GM10248 (cell line): ENCODE measurements around the gene CHST15.

Experiments
- CTCF ChIA-PET: fragments of 300-600 bp; sonication (Branson Sonifier 250); formaldehyde crosslinking; extraction: SDS; loops from one replicate; lab custom pipeline; 2021; ENCODE audit warnings: antibody characterized with exemption; lab: Yijun Ruan, JAX
- POLR2A ChIA-PET: fragments of 350-650 bp; sonication (Branson Sonifier 250); formaldehyde crosslinking; extraction: SDS; loops from one replicate; lab custom pipeline; 2020; ENCODE audit warnings: antibody characterized with exemption; lab: Yijun Ruan, JAX
- DNase-seq: peaks from one replicate; pipeline ENCODE4 v3.0.0; 2012; ENCODE audit errors: extremely low spot score
- CTCF ChIP-seq: IDR thresholded peaks from 2 replicates; pipeline ENCODE4 v1.5.1; 2012; ENCODE audit warnings: mild to moderate bottlenecking, low read depth; ENCODE audit errors: extremely low read depth, missing control alignments, control extremely low read depth

CHST15 gene

GRCh38 chr10:124072541-124072940 lies 20.9 kb downstream of the CHST15 start:
- DNase-seq, result no peak
- TF ChIP-seq CTCF, result no peak
- ChIA-PET POLR2A (no interaction called here), CTCF (interaction anchor here (1.7 to 2.0 kb wide), 2 partner anchors 9 to 14 kb away, joined by 5 to 7 read pairs; no protein-coding TSS in a partner anchor)

GRCh38 chr10:124072106-124072505 lies 21.3 kb downstream of the CHST15 start:
- no peak for DNase-seq
- no peak for TF ChIP-seq CTCF
- ChIA-PET CTCF (interaction anchor here (1.7 to 2.0 kb wide), 2 partner anchors 9 to 14 kb away, joined by 5 to 7 read pairs; no protein-coding TSS in a partner anchor), POLR2A (no interaction called here)

DNA sequence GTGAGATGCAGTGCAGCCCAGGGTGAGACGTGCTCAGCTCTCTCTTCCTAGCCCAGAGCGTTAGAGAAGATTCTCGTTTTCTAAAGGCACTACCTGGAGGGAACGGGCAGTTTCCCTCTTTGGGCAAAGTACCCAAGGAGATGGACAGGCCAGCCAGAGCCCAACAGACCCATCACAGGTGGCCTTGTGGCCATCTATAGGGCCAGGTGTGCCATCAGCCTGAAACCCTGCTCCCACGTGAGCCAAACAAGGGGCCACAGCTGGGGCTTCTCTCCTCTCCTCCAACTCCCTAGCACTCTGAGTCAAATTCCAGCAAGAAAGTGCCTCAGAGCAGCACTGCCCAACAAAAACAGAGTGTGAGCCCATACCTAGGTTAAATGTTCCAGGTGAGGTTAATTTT lies 22.3 kb downstream of the CHST15 start:
- TF ChIP-seq CTCF, result no peak
- no peak for DNase-seq
- CTCF ChIA-PET, result interaction anchor here (1.1 to 2.0 kb wide), 2 partner anchors 15 to 77 kb away, joined by 4 to 7 read pairs; no protein-coding TSS in a partner anchor
- POLR2A ChIA-PET, result no interaction called here

DNA sequence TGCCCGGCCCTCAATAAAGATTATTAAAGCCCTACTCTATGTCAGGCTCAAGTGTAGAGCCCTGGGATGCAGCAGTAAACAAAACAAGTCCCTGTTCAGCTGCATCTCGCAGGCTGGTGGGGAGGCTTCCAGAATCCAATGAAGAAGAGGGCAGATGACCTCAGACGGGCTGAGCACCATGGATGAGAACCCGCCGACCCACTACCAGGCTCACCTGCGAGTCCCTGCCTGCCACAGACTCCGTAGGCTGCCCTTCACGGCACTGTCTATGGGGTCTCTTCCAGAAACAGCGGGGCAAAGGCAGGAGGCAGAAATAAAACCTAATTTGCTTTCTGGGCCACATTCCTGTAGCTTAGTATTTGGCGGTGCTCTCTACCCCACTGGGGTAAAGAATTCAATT lies 22.7 kb downstream of the CHST15 start:
- no peak for DNase-seq
- TF ChIP-seq CTCF, result no peak
- ChIA-PET CTCF (interaction anchor here (1.1 kb wide), 1 partner anchor 76 kb away, joined by 4 read pairs; no protein-coding TSS in a partner anchor), POLR2A (no interaction called here)

DNA sequence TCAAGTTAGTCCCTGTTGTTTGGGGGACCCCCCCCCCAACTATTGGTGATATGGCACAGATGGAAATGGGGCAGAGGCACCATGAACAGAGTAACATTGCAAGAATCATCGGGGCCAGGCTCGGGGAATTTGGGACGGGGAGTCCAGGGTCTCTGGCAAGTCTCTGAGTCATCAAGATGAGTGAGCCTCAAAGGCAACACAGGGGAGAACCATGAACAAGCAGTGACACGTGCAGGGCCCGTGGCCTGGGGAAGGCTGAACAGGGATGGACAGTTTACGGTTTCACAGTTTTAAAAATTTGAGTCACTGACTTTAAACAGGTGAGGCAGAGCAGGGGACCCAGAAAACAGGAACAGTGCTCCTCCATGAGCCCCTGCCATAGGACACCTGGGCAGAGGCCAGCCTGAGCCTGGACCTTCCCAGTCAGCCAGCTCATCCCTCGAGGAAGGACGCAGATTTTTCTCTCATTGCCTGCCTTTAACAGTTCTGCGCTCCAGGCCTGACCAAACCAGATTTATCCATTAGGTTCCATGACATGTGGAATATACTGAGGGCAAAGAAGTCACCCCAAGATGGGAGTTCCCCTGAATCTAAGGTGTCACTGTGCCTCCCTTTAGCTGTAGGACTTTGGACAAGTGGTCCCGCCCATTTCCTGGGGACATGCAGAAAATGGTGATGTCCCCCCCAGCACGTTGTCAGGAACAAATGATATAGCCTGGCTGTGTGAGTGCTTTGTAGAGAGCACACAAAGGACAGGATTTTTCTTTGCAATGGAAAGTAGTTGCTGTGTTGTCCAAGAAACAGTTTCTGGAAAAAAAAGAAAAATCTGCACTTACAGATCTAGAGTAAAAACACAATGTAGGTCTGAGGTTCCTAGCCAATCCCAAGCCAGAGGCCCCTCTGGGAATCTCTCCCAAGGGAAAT lies 23.8 kb downstream of the CHST15 start:
- ChIA-PET POLR2A (no interaction called here), CTCF (no interaction called here)
- TF ChIP-seq CTCF, result no peak
- DNase-seq, result no peak

GRCh38 chr10:124068929-124069328 lies 24.5 kb downstream of the CHST15 start:
- no peak for DNase-seq
- no peak for TF ChIP-seq CTCF
- POLR2A ChIA-PET, result no interaction called here
- CTCF ChIA-PET, result no interaction called here
